Skeletal muscle tissue (tissue), 4 donors: ENCODE results near the gene XPC. TPM values are rescaled to one million over a fixed set of nuclear protein-coding genes. Genes with fewer than 3 reads are reported as not detected.

Experiments used
- H3K27ac ChIP-seq: one replicate; pipeline ENCODE4 v1.7.0; 2013; ENCODE audit warnings: mild to moderate bottlenecking, low read depth, low read length, inconsistent platforms
- H3K27me3 ChIP-seq, 3 donors: one replicate each; pipeline ENCODE4 v1.7.0; 2013; ENCODE audit warnings: low read length in 3 of 3; ENCODE audit not compliant: control insufficient read depth in 3 of 3, insufficient read depth in 3 of 3
- H3K36me3 ChIP-seq, 3 donors: one replicate each; pipeline ENCODE4 v1.7.0; 2013; ENCODE audit warnings: low read length in 3 of 3; ENCODE audit not compliant: control insufficient read depth in 3 of 3, insufficient read depth in 3 of 3
- H3K4me1 ChIP-seq, 3 donors: one replicate each; pipeline ENCODE4 v1.7.0; 2013; ENCODE audit warnings: low read length in 3 of 3, mild to moderate bottlenecking in 3 of 3; ENCODE audit not compliant: control insufficient read depth in 3 of 3, insufficient read depth in 3 of 3
- H3K4me3 ChIP-seq, 3 donors: one replicate each; pipeline ENCODE4 v1.7.0; 2013; ENCODE audit warnings: low read length in 3 of 3
- H3K9ac ChIP-seq, 3 donors: one replicate each; pipeline ENCODE4 v1.7.0; 2013; ENCODE audit warnings: low read length in 3 of 3, mild to moderate bottlenecking in 3 of 3, moderate library complexity in 2 of 3, low read depth in 1 of 3
- H3K9me3 ChIP-seq, 3 donors: one replicate each; pipeline ENCODE4 v1.7.0; 2013; ENCODE audit warnings: low read length in 3 of 3; ENCODE audit not compliant: control insufficient read depth in 3 of 3
- total RNA-seq: library from RNA; depleted of rRNA; stranded (reverse); fragments of >200 nt; gene quantifications from one replicate; pipeline ENCODE4 v1.2.3, GENCODE V29; 2014
- donor health status: Osteomylitis.

The XPC gene
- total RNA-seq, 1 donor from 2014 or later = 14.6 TPM

DNA sequence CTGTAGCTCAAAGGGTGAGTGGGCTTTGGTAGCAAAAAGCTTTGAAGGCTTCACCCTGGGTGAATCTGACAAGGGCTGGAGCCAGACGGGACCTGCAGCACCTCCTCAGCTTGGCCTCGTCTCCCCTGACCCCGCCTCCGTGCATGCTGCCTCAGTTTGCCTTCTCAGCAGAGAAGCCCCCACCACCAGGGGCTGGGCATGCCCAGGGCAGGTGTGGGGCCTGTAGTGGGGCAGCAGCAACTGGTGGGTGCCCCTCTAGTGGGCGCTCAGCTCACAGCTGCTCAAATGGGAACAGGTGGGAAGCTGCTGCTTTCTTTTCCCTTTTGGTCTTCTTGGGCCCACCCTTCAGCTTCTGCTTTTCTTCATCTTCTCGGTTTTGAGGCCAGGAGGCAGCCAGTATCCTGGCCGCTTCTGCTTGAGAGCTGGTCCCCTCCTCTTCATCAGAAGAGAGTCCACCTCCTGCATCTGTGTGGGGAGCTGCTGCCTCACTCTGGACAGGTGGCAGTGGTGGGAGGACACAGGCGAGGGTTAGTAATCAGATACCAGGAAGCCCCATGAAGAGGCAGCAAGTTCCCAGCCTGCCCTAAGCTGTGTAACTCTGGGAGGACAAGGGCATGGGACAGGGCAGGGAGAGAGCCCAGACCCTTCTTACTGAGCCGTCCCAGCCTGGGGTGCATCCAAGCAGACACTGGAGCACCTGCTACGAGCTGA lies 32.6 kb downstream of the XPC start:
- no peaks in the 10 kb centered on the region for H3K27me3 ChIP-seq
- H3K9ac ChIP-seq = peak overlapping the region in 1 of 3 donors; percentile 33
- peaks cover 37 to 50% (median 42%) of the 10 kb centered on the region in 3 donors for H3K36me3 ChIP-seq
- H3K4me3 ChIP-seq = no peak overlapping the region
- H3K9me3 ChIP-seq = no peaks in the 10 kb centered on the region
- peak overlapping the region; percentile 83 for H3K27ac ChIP-seq
- H3K4me1 ChIP-seq = peaks cover 27 to 38% (median 33%) of the 10 kb centered on the region in 3 donors

DNA sequence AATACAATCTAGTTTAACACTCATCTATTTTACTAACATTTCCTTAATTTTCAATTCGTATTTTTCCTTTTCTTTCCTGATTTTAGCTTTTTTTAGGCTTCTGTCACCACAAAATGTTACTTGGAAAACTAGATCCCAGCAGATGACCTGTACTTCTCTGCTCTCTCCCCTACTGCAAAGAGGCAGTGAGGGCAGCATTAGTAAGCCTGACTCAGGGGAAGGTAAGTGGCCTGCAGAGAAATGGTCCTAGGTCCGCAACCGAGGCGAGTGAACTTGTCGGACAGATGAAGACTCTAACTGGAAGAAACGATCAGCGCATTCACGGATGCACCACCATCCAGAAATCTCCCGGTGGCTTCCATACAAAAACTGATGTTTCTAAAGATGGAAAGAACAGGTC lies 33.2 kb downstream of the XPC start:
- Histone ChIP-seq H3K36me3 (peaks cover 38 to 49% (median 43%) of the 10 kb centered on the region in 3 donors), H3K4me3 (no peak overlapping the region), H3K4me1 (peaks cover 27 to 38% (median 34%) of the 10 kb centered on the region in 3 donors)

GRCh38 chr3:14144423-14145075 lies 33.9 kb downstream of the XPC start:
- H3K27me3 ChIP-seq = no peaks in the 10 kb centered on the region
- peak overlapping the region in 2 of 3 donors; percentile 22 to 57 for H3K4me3 ChIP-seq
- peak overlapping the region; percentile 27 to 46 (median 39) for H3K9ac ChIP-seq
- H3K36me3 ChIP-seq = peaks cover 40 to 51% (median 47%) of the 10 kb centered on the region in 3 donors
- peak overlapping the region; percentile 83 for H3K27ac ChIP-seq
- no peaks in the 10 kb centered on the region for H3K9me3 ChIP-seq
- peaks cover 27 to 40% (median 34%) of the 10 kb centered on the region in 3 donors for H3K4me1 ChIP-seq

More for the DNA sequence above, 33.2 kb downstream of the XPC start:
- Histone ChIP-seq H3K27ac (peak overlapping the region; percentile 83), H3K9ac (peak overlapping the region; percentile 27 to 39 (median 33)), H3K9me3 (no peaks in the 10 kb centered on the region), H3K27me3 (no peaks in the 10 kb centered on the region)

GRCh38 chr3:14143271-14144225 lies 34.9 kb downstream of the XPC start:
- H3K27me3 ChIP-seq = no peaks in the 10 kb centered on the region
- H3K4me1 ChIP-seq = peaks cover 27 to 48% (median 34%) of the 10 kb centered on the region in 3 donors
- H3K27ac ChIP-seq = peak overlapping the region; percentile 83
- H3K36me3 ChIP-seq = peaks cover 47 to 58% (median 55%) of the 10 kb centered on the region in 3 donors
- peak overlapping the region in 1 of 3 donors; percentile 46 for H3K9ac ChIP-seq
- no peaks in the 10 kb centered on the region for H3K9me3 ChIP-seq
- peak overlapping the region in 1 of 3 donors; percentile 57 for H3K4me3 ChIP-seq

GRCh38 chr3:14142567-14143270 lies 35.7 kb downstream of the XPC start:
- no peak overlapping the region for H3K4me3 ChIP-seq
- H3K36me3 ChIP-seq = peaks cover 42 to 56% (median 50%) of the 10 kb centered on the region in 3 donors
- no peak overlapping the region for H3K9ac ChIP-seq
- no peaks in the 10 kb centered on the region for H3K27me3 ChIP-seq
- H3K4me1 ChIP-seq = peaks cover 36 to 56% (median 40%) of the 10 kb centered on the region in 3 donors
- H3K27ac ChIP-seq = peak overlapping the region; percentile 46
- H3K9me3 ChIP-seq = no peaks in the 10 kb centered on the region

- H3K4me3 ChIP-seq = no peak overlapping the region
- no peak overlapping the region for H3K9ac ChIP-seq
- H3K27me3 ChIP-seq = no peaks in the 10 kb centered on the region
- no peaks in the 10 kb centered on the region for H3K9me3 ChIP-seq
- H3K4me1 ChIP-seq = peaks cover 43 to 65% (median 50%) of the 10 kb centered on the region in 3 donors
- peaks cover 34 to 48% (median 45%) of the 10 kb centered on the region in 3 donors for H3K36me3 ChIP-seq
- peak overlapping the region; percentile 23 for H3K27ac ChIP-seq
Measured at GRCh38 chr3:14141602-14142341, 36.6 kb downstream of the XPC start.

DNA sequence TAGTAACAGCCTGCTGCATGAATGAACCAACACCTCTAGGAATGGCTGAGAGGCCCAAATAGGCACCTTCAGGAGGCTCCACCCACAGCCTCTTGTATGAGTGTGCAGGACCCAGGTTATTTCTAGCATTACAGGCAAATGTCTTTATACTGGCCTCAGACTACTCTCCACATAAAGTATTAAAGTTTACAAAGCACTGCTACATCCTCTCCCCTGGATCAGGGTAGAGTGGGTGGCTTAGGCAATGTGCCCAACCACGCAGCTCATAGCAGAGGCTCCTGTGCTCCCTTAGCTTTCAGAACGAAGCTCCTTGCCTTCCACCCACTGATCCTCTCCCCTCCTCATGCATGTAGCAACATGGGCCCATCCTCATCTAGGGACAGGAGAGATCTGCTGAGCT lies 37.3 kb downstream of the XPC start:
- peaks cover 47 to 67% (median 51%) of the 10 kb centered on the region in 3 donors for H3K4me1 ChIP-seq
- H3K36me3 ChIP-seq = peaks cover 29 to 44% (median 44%) of the 10 kb centered on the region in 3 donors
- H3K9ac ChIP-seq = no peak overlapping the region
- no peaks in the 10 kb centered on the region for H3K27me3 ChIP-seq
- H3K4me3 ChIP-seq = no peak overlapping the region
- H3K9me3 ChIP-seq = no peaks in the 10 kb centered on the region
- H3K27ac ChIP-seq = no peak overlapping the region

- peaks cover 44 to 68% (median 47%) of the 10 kb centered on the region in 3 donors for H3K4me1 ChIP-seq
- no peak overlapping the region for H3K9ac ChIP-seq
- H3K27me3 ChIP-seq = no peaks in the 10 kb centered on the region
- peaks cover 29 to 47% (median 44%) of the 10 kb centered on the region in 3 donors for H3K36me3 ChIP-seq
- H3K9me3 ChIP-seq = no peaks in the 10 kb centered on the region
- H3K27ac ChIP-seq = no peak overlapping the region
- no peak overlapping the region for H3K4me3 ChIP-seq
Measured at GRCh38 chr3:14140668-14141067, 37.7 kb downstream of the XPC start.
